Measurements from ENCODE around the gene MOGAT1.

DNA sequence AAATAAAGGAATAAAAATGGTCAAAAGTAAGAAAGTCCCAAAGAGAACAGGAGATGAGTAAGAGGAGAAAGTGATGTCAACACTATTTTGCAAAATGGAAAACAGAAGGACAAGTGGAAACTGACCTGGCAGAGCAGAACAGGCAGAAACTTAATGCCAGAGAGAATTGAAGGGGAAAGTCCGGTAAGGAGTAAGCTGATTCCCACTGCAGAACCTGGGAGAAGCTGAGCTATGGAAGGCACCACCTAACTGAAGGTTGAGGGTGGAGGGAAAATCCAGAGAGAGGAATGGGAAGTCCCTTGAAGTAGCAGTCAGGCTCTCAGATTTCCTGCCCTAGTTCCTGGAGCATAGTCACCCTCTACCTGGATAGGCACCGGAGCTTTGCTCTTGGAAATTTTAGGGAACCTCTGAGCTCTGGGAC, 59.8 kb downstream of the MOGAT1 start:
- TF ChIP-seq EZH2 (IDR thresholded peaks at IDR 0.05; ENCODE audit: insufficient read depth, poor library complexity, severe bottlenecking) (no peak), EZH2phosphoT487 (IDR thresholded peaks at IDR 0.05; ENCODE audit: insufficient read depth, low read depth) (no peak)
